Naive B cell (primary cell): ENCODE results near the gene SAXO1. TPM values are rescaled to one million over a fixed set of nuclear protein-coding genes. Genes with fewer than 3 reads are reported as not detected.

Experiments used
- ATAC-seq, 2 donors: fragments of 150-1000 bp; cut with Tn5 transposase; 2 replicates each; pipeline ENCODE4 v1.10.0; 2021; ENCODE audit warnings: low read depth in 2 of 2, mild to moderate bottlenecking in 2 of 2, moderate library complexity in 2 of 2
- DNase-seq: peaks from one replicate; pipeline ENCODE4 v3.0.0; 2022
- H3K27ac Mint-ChIP-seq, 6 donors: one replicate each; pipeline ENCODE4 v1.8.0; 2020 to 2022; ENCODE audit warnings: mild to moderate bottlenecking in 6 of 6, mixed read lengths in 6 of 6, moderate library complexity in 5 of 6, inconsistent platforms in 2 of 6
- H3K27me3 Mint-ChIP-seq, 3 donors: one replicate each; pipeline ENCODE4 v1.8.0; 2021 to 2022; ENCODE audit warnings: mixed read lengths in 3 of 3, mild to moderate bottlenecking in 1 of 3
- H3K36me3 Mint-ChIP-seq, 2 donors: one replicate each; pipeline ENCODE4 v1.8.0; 2020 to 2022; ENCODE audit warnings: mixed read lengths in 2 of 2, inconsistent platforms in 1 of 2, mild to moderate bottlenecking in 1 of 2
- H3K4me1 Mint-ChIP-seq, 3 donors: one replicate each; pipeline ENCODE4 v1.8.0; 2020 to 2022; ENCODE audit warnings: mixed read lengths in 3 of 3, inconsistent platforms in 1 of 3, mild to moderate bottlenecking in 1 of 3, moderate library complexity in 1 of 3
- H3K4me3 Mint-ChIP-seq, 8 donors: one replicate each; pipeline ENCODE4 v1.8.0; 2020 to 2022; ENCODE audit warnings: mild to moderate bottlenecking in 8 of 8, mixed read lengths in 8 of 8, moderate library complexity in 8 of 8, inconsistent platforms in 2 of 8
- H3K9me3 Mint-ChIP-seq, 7 donors: one replicate each; pipeline ENCODE4 v1.8.0; 2020 to 2022; ENCODE audit warnings: mixed read lengths in 7 of 7, mild to moderate bottlenecking in 5 of 7, inconsistent platforms in 2 of 7, moderate library complexity in 1 of 7
- polyA plus RNA-seq, 6 donors: library from polyadenylated mRNA; unstranded; fragments of 300-500 nt; fragmentation: Illumina TruSeq; gene quantifications; one replicate each; pipeline ENCODE4 v1.2.3, GENCODE V29; 2021; ENCODE audit warnings: low read depth in 6 of 6

SAXO1 gene
- polyA plus RNA-seq, 6 donors from 2014 or later = 0.21 to 0.25 TPM; not detected in 4

GRCh38 chr9:18973348-18973747 lies 59.7 kb downstream of the SAXO1 start:
- H3K4me3 Mint-ChIP-seq = no peak overlapping the region
- DNase-seq = no peak
- H3K27me3 Mint-ChIP-seq = peaks cover 3 to 25% (median 8%) of the 10 kb centered on the region in 3 donors
- H3K4me1 Mint-ChIP-seq = no peaks in the 10 kb centered on the region
- ATAC-seq = no peak
- peaks cover 0 to 4% (median under 1%) of the 10 kb centered on the region in 7 donors for H3K9me3 Mint-ChIP-seq
- no peaks in the 10 kb centered on the region for H3K36me3 Mint-ChIP-seq
- no peak overlapping the region for H3K27ac Mint-ChIP-seq

DNA sequence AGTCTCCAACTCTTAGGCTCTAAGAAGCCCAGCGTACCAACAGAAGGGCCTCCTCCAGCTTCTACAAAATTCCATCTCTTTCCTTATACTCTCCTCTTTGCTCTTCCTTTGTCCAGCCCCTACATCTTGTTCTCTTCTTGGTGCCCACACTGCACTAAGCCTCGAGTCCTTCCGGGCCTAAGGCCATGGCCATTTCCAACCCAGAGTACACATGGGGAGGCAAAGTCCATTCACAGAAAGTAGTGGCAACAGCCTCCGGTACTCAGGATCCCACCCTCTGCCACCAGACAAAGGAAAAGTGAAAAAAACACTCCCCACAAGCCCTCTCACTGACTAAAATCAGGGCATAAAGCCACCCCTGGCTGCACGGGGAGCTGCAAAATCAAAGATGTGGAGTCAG lies 60.3 kb downstream of the SAXO1 start:
- Mint-ChIP-seq H3K27me3 (peaks cover 3 to 25% (median 8%) of the 10 kb centered on the region in 3 donors), H3K36me3 (no peaks in the 10 kb centered on the region), H3K4me1 (no peaks in the 10 kb centered on the region), H3K27ac (no peak overlapping the region), H3K4me3 (no peak overlapping the region), H3K9me3 (peaks cover 0 to 8% (median 4%) of the 10 kb centered on the region in 7 donors)
- no peak for DNase-seq
- ATAC-seq = no peak

DNA sequence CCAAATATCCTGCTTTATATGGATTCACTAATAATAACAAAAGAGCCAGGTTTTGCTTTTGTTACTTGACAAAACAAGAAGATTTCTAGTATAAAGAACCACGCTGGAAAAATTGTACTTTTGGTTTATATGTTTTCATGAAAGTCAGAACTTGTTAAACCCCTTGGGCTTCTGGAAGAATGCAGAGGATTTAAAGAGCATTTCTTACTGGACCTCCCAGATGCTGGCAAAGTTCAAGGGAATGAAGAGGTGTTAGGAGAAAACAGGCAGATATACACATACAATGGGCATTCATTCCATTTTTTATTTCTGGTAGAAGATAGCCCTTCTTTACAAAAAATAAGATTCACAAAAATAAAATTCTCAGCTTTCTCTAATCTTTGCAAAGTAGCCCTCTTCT lies 61.1 kb downstream of the SAXO1 start:
- no peak for ATAC-seq
- H3K4me3 Mint-ChIP-seq = no peak overlapping the region
- DNase-seq = no peak
- H3K9me3 Mint-ChIP-seq = peaks cover 0 to 8% (median 4%) of the 10 kb centered on the region in 7 donors
- H3K27ac Mint-ChIP-seq = no peak overlapping the region
- H3K27me3 Mint-ChIP-seq = peaks cover 3 to 25% (median 8%) of the 10 kb centered on the region in 3 donors
- H3K36me3 Mint-ChIP-seq = no peaks in the 10 kb centered on the region
- H3K4me1 Mint-ChIP-seq = no peaks in the 10 kb centered on the region

DNA sequence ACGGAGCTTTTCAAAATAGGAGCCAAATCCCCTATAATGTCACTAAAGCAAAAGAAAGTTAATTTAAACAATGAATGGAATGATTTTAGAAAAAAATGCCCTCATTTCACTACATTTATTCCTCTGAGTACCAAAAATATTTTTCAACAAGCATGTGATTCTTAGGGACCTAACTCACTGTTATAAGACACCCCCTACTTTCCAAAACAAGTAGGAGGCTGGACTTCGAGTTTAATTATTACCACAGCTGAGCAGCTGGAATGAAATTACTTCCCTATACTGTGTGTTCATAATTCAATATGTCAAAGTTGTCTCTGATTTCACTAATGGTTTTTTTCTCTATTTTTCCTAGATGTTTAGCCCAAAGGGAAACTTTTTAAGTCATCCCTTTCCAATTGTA lies 61.6 kb downstream of the SAXO1 start:
- DNase-seq (no peak), ATAC-seq (no peak)
- H3K4me3 Mint-ChIP-seq = no peak overlapping the region
- H3K27ac Mint-ChIP-seq = no peak overlapping the region
- H3K9me3 Mint-ChIP-seq = peaks cover 2 to 13% (median 6%) of the 10 kb centered on the region in 7 donors
- peaks cover 0 to 3% of the 10 kb centered on the region in 2 donors for H3K36me3 Mint-ChIP-seq
- H3K4me1 Mint-ChIP-seq = no peaks in the 10 kb centered on the region
- peaks cover 3 to 25% (median 11%) of the 10 kb centered on the region in 3 donors for H3K27me3 Mint-ChIP-seq

- peaks cover 0 to 8% of the 10 kb centered on the region in 2 donors for H3K36me3 Mint-ChIP-seq
- no peaks in the 10 kb centered on the region for H3K4me1 Mint-ChIP-seq
- DNase-seq (no peak), ATAC-seq (no peak)
- H3K27me3 Mint-ChIP-seq = peaks cover 1 to 25% (median 18%) of the 10 kb centered on the region in 3 donors
- no peak overlapping the region for H3K4me3 Mint-ChIP-seq
- peaks cover 7 to 23% (median 13%) of the 10 kb centered on the region in 7 donors for H3K9me3 Mint-ChIP-seq
- H3K27ac Mint-ChIP-seq = no peak overlapping the region
Measured at GRCh38 chr9:18970393-18970792, 62.6 kb downstream of the SAXO1 start.

- ATAC-seq = no peak
- Mint-ChIP-seq H3K4me3 (no peak overlapping the region), H3K27ac (no peak overlapping the region), H3K36me3 (peaks cover 0 to 8% of the 10 kb centered on the region in 2 donors), H3K4me1 (no peaks in the 10 kb centered on the region), H3K27me3 (peaks cover 0 to 22% (median 13%) of the 10 kb centered on the region in 3 donors), H3K9me3 (peaks cover 12 to 36% (median 23%) of the 10 kb centered on the region in 7 donors)
- no peak for DNase-seq
Measured at GRCh38 chr9:18969128-18969527, 63.9 kb downstream of the SAXO1 start.

DNA sequence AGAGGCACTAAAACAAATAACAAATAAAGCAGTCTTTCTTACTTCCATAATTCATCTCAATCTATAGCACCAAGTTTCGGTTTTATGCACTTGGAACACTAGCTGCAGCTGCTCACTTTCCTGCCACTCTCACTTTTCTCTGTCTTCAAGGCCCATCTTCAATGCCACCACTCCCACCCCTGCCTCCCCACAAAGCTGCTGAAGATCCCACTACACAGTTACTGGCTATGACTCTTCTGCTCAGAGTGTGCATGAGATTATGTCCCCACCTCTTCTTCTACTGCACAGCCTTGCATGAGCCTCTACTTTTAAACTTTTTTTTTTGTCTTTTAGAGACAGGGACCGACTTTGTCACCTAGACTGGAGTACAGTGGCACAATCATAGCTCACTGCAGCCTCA lies 77.4 kb downstream of the SAXO1 start:
- Mint-ChIP-seq H3K4me3 (peak overlapping the region in 1 of 8 donors; percentile 6), H3K27me3 (peaks cover 0 to 6% (median 6%) of the 10 kb centered on the region in 3 donors), H3K4me1 (no peaks in the 10 kb centered on the region), H3K27ac (no peak overlapping the region), H3K36me3 (no peaks in the 10 kb centered on the region), H3K9me3 (peaks cover 0 to 4% (median 2%) of the 10 kb centered on the region in 7 donors)
- no peak for DNase-seq
- ATAC-seq = no peak

GRCh38 chr9:18951936-18952335 lies 81.1 kb downstream of the SAXO1 start:
- H3K9me3 Mint-ChIP-seq = peaks cover 0 to 2% (median 0%) of the 10 kb centered on the region in 7 donors
- DNase-seq = no peak
- ATAC-seq = no peak
- H3K4me1 Mint-ChIP-seq = no peaks in the 10 kb centered on the region
- H3K4me3 Mint-ChIP-seq = no peak overlapping the region
- no peak overlapping the region for H3K27ac Mint-ChIP-seq
- H3K36me3 Mint-ChIP-seq = no peaks in the 10 kb centered on the region
- peaks cover 0 to under 1% (median 0%) of the 10 kb centered on the region in 3 donors for H3K27me3 Mint-ChIP-seq

GRCh38 chr9:18947892-18948339 lies 85.1 kb downstream of the SAXO1 start:
- no peak for ATAC-seq
- Mint-ChIP-seq H3K4me1 (no peaks in the 10 kb centered on the region), H3K9me3 (peaks cover 0 to 5% (median 1%) of the 10 kb centered on the region in 7 donors), H3K27me3 (peaks cover 0 to 10% (median 7%) of the 10 kb centered on the region in 3 donors), H3K4me3 (no peak overlapping the region), H3K27ac (no peak overlapping the region), H3K36me3 (no peaks in the 10 kb centered on the region)
- no peak for DNase-seq

- no peaks in the 10 kb centered on the region for H3K4me1 Mint-ChIP-seq
- H3K27ac Mint-ChIP-seq = no peak overlapping the region
- no peaks in the 10 kb centered on the region for H3K36me3 Mint-ChIP-seq
- peaks cover 0 to 5% (median 0%) of the 10 kb centered on the region in 7 donors for H3K9me3 Mint-ChIP-seq
- ATAC-seq (no peak), DNase-seq (no peak)
- peaks cover 7 to 21% (median 14%) of the 10 kb centered on the region in 3 donors for H3K27me3 Mint-ChIP-seq
- no peak overlapping the region for H3K4me3 Mint-ChIP-seq
Measured at GRCh38 chr9:18942801-18943200, 90.2 kb downstream of the SAXO1 start.

GRCh38 chr9:18941060-18941740 lies 91.8 kb downstream of the SAXO1 start:
- H3K4me3 Mint-ChIP-seq = no peak overlapping the region
- peaks cover 0 to 5% (median 3%) of the 10 kb centered on the region in 7 donors for H3K9me3 Mint-ChIP-seq
- ATAC-seq = no peak
- no peaks in the 10 kb centered on the region for H3K4me1 Mint-ChIP-seq
- no peak for DNase-seq
- H3K27me3 Mint-ChIP-seq = peaks cover 12 to 21% (median 14%) of the 10 kb centered on the region in 3 donors
- no peak overlapping the region for H3K27ac Mint-ChIP-seq
- H3K36me3 Mint-ChIP-seq = no peaks in the 10 kb centered on the region

DNA sequence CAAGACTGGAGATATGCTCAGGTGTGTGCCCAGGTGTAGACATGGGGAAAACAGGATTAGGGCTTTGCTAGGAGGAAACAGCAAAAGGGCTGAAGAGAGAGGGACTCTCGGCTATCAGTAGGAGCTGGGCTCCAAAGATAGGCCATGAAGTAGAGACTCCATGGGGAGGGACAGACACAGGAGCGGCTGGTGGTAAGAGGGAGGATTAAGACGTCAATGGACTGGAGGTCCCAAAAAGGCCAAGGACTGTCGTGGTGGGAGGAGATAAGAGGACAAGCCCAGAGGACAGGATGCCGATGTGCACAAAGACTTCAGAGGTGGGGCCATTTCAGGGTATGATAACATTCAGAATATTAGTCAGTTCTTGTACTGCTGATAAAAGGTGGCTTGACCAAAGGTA lies 93.1 kb downstream of the SAXO1 start:
- Mint-ChIP-seq H3K4me1 (no peaks in the 10 kb centered on the region), H3K9me3 (peaks cover 0 to 4% (median under 1%) of the 10 kb centered on the region in 7 donors), H3K27me3 (peaks cover 8 to 14% (median 12%) of the 10 kb centered on the region in 3 donors), H3K4me3 (no peak overlapping the region), H3K27ac (no peak overlapping the region), H3K36me3 (no peaks in the 10 kb centered on the region)
- no peak for DNase-seq
- ATAC-seq = no peak

DNA sequence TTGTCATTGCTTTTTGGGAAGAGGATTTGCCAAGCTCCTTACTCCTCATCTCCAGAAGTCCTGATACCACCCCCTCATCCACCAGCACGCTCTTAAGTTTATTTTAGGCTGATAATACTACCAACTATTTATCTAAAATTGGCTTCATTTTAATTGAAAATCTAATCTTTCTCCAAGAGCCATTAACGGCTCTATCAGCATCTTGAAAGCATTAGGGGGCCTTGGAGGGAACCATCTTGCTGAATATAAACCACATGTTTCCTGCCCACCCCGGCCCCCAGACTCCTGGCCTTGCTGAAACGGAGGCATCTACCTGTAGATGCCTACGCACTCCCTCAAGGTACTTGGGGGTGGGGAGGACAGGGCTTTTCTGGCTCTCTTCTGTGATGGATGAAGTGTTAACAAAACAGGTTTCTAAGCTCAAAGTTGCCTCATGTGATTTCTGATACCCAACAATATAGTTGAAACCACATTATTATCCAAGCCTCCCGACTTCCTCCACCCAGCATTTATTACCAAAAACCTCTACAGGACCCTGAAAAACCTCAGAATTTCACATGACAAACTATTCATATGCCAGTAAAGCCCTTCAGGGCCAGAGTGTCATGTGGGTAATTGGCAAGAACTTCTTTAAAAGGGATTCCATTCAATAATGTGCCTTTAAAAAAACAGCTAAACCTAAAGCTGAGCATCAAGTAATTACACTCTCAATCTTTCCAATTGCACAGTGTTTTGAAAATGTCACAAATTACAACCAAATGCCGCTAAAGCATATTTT lies 96.7 kb downstream of the SAXO1 start:
- Mint-ChIP-seq H3K36me3 (no peaks in the 10 kb centered on the region), H3K9me3 (peaks cover 0 to 14% (median 4%) of the 10 kb centered on the region in 7 donors), H3K27me3 (peaks cover 0 to 5% (median under 1%) of the 10 kb centered on the region in 3 donors), H3K4me1 (no peaks in the 10 kb centered on the region), H3K4me3 (no peak overlapping the region), H3K27ac (no peak overlapping the region)
- no peak for ATAC-seq
- no peak for DNase-seq
